Epithelial cell of proximal tubule (primary cell): ENCODE data around the gene GFRA1. TPM values are rescaled to one million over a fixed set of nuclear protein-coding genes. Genes with fewer than 3 reads are reported as not detected.

Experiments used
- DNase-seq: peaks from one replicate; pipeline ENCODE4 v3.0.0-alpha.2; 2011; ENCODE audit warnings: low read depth
- H3K4me3 ChIP-seq: 2 replicates; pipeline ENCODE4 v1.5.1; 2011; ENCODE audit warnings: low read depth, mild to moderate bottlenecking, low read length
- CTCF ChIP-seq: conservative IDR thresholded peaks from 2 replicates; pipeline ENCODE4 v1.5.1; 2012; ENCODE audit warnings: low read depth, mild to moderate bottlenecking, low read length
- total RNA-seq: library from RNA; depleted of rRNA; stranded (reverse); fragments of >200 nt; gene quantifications from 2 replicates; pipeline ENCODE4 v1.2.3, GENCODE V29; 2015

Gene GFRA1
- total RNA-seq, 1 donor from 2014 or later = 10.6 TPM

DNA sequence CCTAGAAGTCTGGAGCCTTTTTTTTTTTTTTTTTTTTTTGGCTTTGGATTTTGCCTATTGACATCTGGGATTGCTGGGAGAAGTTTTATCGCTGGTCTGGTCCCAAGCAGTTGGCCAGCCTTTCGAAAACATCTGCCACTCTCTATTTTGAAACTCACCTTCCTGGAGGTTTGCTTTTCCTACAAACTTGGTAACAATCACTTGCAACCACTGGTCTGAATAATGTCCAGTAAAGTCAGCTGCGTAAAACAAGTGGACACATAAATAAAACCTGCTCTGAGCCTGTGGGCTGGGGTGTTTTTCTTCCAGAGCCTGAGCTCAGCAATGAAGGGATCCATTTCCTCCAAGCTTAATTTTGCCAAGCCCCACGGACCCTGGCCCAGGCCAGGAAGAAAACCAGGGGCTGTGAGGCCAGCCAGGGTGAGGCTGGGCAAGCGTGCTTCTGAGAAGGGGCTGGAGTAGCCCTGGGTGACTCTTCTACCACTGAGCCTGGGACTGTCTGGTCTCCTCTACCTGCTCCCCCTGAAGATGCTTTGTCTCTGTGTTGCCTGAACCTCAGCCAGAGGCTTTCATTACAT lies 202.2 kb downstream of the GFRA1 start:
- H3K4me3 ChIP-seq = no peak overlapping the region
- DNase-seq = no peak
- TF ChIP-seq CTCF = no peak

DNA sequence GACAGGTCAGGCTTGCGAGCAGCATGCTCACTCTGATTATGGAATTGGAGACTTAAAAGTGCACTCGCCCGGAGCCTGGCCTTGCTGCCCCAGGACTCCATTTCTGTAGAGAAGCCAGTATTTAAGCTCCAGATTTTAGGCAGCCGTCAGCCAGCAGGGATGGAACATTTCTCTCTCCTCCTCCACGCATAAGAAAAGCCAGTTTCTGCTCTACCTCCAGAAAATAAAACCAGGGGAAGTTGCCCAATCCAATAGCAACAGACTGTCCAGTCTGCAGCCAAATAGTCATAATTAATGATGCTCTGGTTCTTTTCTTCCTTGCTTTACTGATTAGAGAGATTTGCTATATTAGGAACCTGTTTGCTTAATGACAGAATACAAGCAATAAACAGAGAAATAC lies 203.2 kb downstream of the GFRA1 start:
- no peak overlapping the region for H3K4me3 ChIP-seq
- TF ChIP-seq CTCF = no peak
- no peak for DNase-seq

GRCh38 chr10:116067825-116068224 lies 205.2 kb downstream of the GFRA1 start:
- no peak overlapping the region for H3K4me3 ChIP-seq
- TF ChIP-seq CTCF = no peak
- DNase-seq = no peak

GRCh38 chr10:116063107-116063506 lies 209.9 kb downstream of the GFRA1 start:
- H3K4me3 ChIP-seq = no peak overlapping the region
- no peak for TF ChIP-seq CTCF
- no peak for DNase-seq

- no peak for DNase-seq
- TF ChIP-seq CTCF = no peak
- H3K4me3 ChIP-seq = no peak overlapping the region
Measured at GRCh38 chr10:116060864-116061263, 212.1 kb downstream of the GFRA1 start.

GRCh38 chr10:116059320-116059719 lies 213.7 kb downstream of the GFRA1 start:
- DNase-seq = no peak
- TF ChIP-seq CTCF = no peak
- H3K4me3 ChIP-seq = no peak overlapping the region
